GM12891 (cell line): ENCODE results near the gene ZNF148.

Experiments
- POLR2A ChIP-seq: IDR thresholded peaks from 2 replicates; pipeline ENCODE4 v1.6.1; 2011; ENCODE audit warnings: low read depth, low read length, control low read depth
- POLR2AphosphoS5 ChIP-seq: IDR thresholded peaks from 2 replicates; pipeline ENCODE4 v1.6.1; 2011; ENCODE audit warnings: low read depth, low read length, control low read depth
- SPI1 ChIP-seq: IDR thresholded peaks from 2 replicates; pipeline ENCODE4 v1.6.1; 2011; ENCODE audit warnings: low read depth, low read length, control low read depth

- TF ChIP-seq POLR2A (no peak), POLR2AphosphoS5 (no peak), SPI1 (no peak)
These were observed 65.6 kb downstream of the ZNF148 start for GRCh38 chr3:125309476-125309875.
